ENCODE results near the gene VEGFA. TPM values are rescaled to one million over a fixed set of nuclear protein-coding genes. Genes with fewer than 3 reads are reported as not detected.
A peak's percentile ranks its signal among the peaks of the same experiment; 100 is the strongest.

VEGFA gene
- total and polyA plus RNA-seq, 5 experiments from 2014 or later: 4.5 to 5.6 TPM; not detected in 3

DNA sequence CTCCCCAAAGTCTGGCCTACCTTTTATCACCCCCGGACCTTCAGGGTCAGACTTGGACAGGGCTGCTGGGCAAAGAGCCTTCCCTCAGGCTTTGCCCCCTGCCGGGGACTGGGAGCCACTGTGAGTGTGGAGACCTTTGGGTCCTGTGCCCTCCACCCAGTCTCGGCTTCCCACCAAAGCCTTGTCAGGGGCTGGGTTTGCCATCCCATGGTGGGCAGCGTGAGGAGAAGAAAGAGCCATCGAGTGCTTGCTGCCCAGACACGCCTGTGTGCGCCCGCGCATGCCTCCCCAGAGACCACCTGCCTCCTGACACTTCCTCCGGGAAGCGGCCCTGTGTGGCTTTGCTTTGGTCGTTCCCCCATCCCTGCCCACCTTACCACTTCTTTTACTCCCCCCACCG, 10.3 kb downstream of the VEGFA start:
- Mint-ChIP-seq H3K36me3 (no peaks in the 10 kb centered on the region), H3K9me3 (no peaks in the 10 kb centered on the region), H3K27ac (no peak overlapping the region), H3K4me3 (no peak overlapping the region), H3K27me3 (peaks cover 0 to 2% (median 0%) of the 10 kb centered on the region in 5 donors), H3K4me1 (peaks cover 0 to 10% (median 2%) of the 10 kb centered on the region in 4 donors)
- DNase-seq (no peak), ATAC-seq (no peak)
- POLR2A ChIA-PET: no interaction called here

DNA sequence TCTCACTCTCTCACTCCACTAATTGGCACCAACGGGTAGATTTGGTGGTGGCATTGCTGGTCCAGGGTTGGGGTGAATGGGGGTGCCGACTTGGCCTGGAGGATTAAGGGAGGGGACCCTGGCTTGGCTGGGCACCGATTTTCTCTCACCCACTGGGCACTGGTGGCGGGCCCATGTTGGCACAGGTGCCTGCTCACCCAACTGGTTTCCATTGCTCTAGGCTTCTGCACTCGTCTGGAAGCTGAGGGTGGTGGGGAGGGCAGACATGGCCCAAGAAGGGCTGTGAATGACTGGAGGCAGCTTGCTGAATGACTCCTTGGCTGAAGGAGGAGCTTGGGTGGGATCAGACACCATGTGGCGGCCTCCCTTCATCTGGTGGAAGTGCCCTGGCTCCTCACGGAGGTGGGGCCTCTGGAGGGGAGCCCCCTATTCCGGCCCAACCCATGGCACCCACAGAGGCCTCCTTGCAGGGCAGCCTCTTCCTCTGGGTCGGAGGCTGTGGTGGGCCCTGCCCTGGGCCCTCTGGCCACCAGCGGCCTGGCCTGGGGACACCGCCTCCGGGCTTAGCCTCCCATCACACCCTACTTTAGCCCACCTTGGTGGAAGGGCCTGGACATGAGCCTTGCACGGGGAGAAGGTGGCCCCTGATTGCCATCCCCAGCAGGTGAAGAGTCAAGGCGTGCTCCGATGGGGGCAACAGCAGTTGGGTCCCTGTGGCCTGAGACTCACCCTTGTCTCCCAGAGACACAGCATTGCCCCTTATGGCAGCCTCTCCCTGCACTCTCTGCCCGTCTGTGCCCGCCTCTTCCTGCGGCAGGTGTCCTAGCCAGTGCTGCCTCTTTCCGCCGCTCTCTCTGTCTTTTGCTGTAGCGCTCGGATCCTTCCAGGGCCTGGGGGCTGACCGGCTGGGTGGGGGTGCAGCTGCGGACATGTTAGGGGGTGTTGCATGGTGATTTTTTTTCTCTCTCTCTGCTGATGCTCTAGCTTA, 11.2 kb downstream of the VEGFA start:
- DNase-seq (no peak), ATAC-seq (no peak)
- H3K27me3 Mint-ChIP-seq: no peaks in the 10 kb centered on the region
- POLR2A ChIA-PET: no interaction called here
- H3K9me3 Mint-ChIP-seq: no peaks in the 10 kb centered on the region
- peaks cover 0 to 5% (median under 1%) of the 10 kb centered on the region in 4 donors for H3K4me1 Mint-ChIP-seq
- H3K27ac Mint-ChIP-seq: no peak overlapping the region
- H3K36me3 Mint-ChIP-seq: no peaks in the 10 kb centered on the region
- H3K4me3 Mint-ChIP-seq: no peak overlapping the region

GRCh38 chr6:43781941-43782704, 12.1 kb downstream of the VEGFA start:
- Mint-ChIP-seq H3K9me3 (no peaks in the 10 kb centered on the region), H3K4me1 (peaks cover 0 to 1% (median 0%) of the 10 kb centered on the region in 4 donors), H3K36me3 (no peaks in the 10 kb centered on the region), H3K27me3 (peaks cover 0 to 2% (median 0%) of the 10 kb centered on the region in 5 donors), H3K27ac (no peak overlapping the region), H3K4me3 (no peak overlapping the region)
- ATAC-seq (no peak), DNase-seq (no peak)
- POLR2A ChIA-PET: no interaction called here

DNA sequence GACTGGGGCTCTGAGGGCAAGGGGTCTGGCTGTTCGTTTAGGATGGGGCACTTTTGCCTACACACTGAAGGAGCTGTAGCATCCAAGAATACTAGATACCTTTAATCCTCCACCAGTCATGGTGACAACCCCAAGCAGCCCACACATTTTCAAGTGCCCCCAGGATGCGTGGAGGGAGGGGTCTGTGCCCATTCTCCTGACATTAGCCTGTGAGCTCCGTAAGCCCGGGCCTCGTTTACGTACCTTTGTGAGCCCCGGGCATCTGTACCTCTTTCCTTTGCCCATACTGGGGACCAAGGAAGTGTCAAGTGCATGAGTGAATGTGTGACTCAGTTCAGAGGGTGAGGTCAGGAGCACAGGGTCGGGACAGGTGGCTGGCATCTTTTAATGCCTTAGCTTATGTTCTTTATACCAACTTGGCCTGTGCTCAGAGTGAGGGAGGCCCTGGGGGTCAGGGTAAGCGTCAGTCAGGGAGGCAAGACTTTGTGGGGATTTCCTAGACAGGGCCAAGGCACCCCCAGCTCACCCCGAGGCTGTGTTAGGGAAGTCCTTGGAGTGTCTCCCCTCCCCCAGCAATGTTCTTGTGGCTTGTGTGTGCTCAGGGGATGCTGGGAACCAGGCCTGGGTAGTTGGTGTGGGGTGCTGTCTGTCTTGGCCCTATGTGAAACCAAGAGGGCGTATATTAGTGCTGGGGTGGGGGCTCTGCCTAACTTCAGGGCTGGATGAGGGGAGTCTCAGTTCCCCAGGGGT, 12.9 kb downstream of the VEGFA start:
- H3K27ac Mint-ChIP-seq: peak overlapping the region in 1 of 10 donors; percentile 91
- no peak for ATAC-seq

DNA sequence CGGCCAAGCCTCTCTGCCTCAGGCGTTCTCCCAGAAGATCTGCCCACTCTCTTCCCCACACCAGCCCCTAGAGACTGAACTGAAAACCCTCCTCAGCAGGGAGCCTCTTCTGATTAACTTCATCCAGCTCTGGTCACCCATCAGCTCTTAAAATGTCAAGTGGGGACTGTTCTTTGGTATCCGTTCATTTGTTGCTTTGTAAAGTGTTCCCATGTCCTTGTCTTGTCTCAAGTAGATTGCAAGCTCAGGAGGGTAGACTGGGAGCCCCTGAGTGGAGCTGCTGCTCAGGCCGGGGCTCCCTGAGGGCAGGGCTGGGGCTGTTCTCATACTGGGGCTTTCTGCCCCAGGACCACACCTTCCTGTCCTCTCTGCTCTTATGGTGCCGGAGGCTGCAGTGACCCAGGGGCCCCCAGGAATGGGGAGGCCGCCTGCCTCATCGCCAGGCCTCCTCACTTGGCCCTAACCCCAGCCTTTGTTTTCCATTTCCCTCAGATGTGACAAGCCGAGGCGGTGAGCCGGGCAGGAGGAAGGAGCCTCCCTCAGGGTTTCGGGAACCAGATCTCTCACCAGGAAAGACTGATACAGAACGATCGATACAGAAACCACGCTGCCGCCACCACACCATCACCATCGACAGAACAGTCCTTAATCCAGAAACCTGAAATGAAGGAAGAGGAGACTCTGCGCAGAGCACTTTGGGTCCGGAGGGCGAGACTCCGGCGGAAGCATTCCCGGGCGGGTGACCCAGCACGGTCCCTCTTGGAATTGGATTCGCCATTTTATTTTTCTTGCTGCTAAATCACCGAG, 14.2 kb downstream of the VEGFA start:
- no peaks in the 10 kb centered on the region for H3K36me3 Mint-ChIP-seq

More for the DNA sequence above, 12.9 kb downstream of the VEGFA start:
- Mint-ChIP-seq H3K36me3 (no peaks in the 10 kb centered on the region), H3K9me3 (no peaks in the 10 kb centered on the region), H3K27me3 (peaks cover 0 to 2% (median 0%) of the 10 kb centered on the region in 5 donors), H3K4me1 (peaks cover 0 to 1% (median 0%) of the 10 kb centered on the region in 4 donors), H3K4me3 (no peak overlapping the region)
- POLR2A ChIA-PET: no interaction called here
- no peak for DNase-seq

DNA sequence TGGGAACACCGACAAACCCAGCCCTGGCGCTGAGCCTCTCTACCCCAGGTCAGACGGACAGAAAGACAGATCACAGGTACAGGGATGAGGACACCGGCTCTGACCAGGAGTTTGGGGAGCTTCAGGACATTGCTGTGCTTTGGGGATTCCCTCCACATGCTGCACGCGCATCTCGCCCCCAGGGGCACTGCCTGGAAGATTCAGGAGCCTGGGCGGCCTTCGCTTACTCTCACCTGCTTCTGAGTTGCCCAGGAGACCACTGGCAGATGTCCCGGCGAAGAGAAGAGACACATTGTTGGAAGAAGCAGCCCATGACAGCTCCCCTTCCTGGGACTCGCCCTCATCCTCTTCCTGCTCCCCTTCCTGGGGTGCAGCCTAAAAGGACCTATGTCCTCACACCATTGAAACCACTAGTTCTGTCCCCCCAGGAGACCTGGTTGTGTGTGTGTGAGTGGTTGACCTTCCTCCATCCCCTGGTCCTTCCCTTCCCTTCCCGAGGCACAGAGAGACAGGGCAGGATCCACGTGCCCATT, 15.3 kb downstream of the VEGFA start:
- no peak overlapping the region for H3K4me3 Mint-ChIP-seq
- peaks cover 0 to 2% (median 0%) of the 10 kb centered on the region in 5 donors for H3K27me3 Mint-ChIP-seq
- no peak for DNase-seq
- peaks cover 0 to 1% (median 0%) of the 10 kb centered on the region in 4 donors for H3K4me1 Mint-ChIP-seq
- no peak for ATAC-seq
- no peaks in the 10 kb centered on the region for H3K9me3 Mint-ChIP-seq
- no peak overlapping the region for H3K27ac Mint-ChIP-seq
- POLR2A ChIA-PET: no interaction called here
- H3K36me3 Mint-ChIP-seq: no peaks in the 10 kb centered on the region

More for the DNA sequence above, 14.2 kb downstream of the VEGFA start:
- Mint-ChIP-seq H3K4me3 (no peak overlapping the region), H3K27me3 (peaks cover 0 to 2% (median 0%) of the 10 kb centered on the region in 5 donors), H3K4me1 (peaks cover 0 to 1% (median 0%) of the 10 kb centered on the region in 4 donors), H3K9me3 (no peaks in the 10 kb centered on the region), H3K27ac (peak overlapping the region in 1 of 10 donors; percentile 79)
- DNase-seq: no peak
- POLR2A ChIA-PET: no interaction called here
- ATAC-seq: no peak

GRCh38 chr6:43785904-43786303, 15.9 kb downstream of the VEGFA start:
- Mint-ChIP-seq H3K27ac (no peak overlapping the region), H3K9me3 (no peaks in the 10 kb centered on the region), H3K36me3 (no peaks in the 10 kb centered on the region), H3K4me3 (no peak overlapping the region), H3K4me1 (peaks cover 0 to 1% (median 0%) of the 10 kb centered on the region in 4 donors), H3K27me3 (peaks cover 0 to 2% (median 0%) of the 10 kb centered on the region in 5 donors)
- DNase-seq (no peak), ATAC-seq (no peak)
- POLR2A ChIA-PET: no interaction called here

GRCh38 chr6:43786664-43787329, 16.8 kb downstream of the VEGFA start:
- POLR2A ChIA-PET: no interaction called here
- no peak for DNase-seq
- no peaks in the 10 kb centered on the region for H3K36me3 Mint-ChIP-seq
- no peaks in the 10 kb centered on the region for H3K9me3 Mint-ChIP-seq
- peaks cover 0 to 2% (median 0%) of the 10 kb centered on the region in 5 donors for H3K27me3 Mint-ChIP-seq
- no peak overlapping the region for H3K27ac Mint-ChIP-seq
- no peak overlapping the region for H3K4me3 Mint-ChIP-seq
- no peak for ATAC-seq
- peaks cover 0 to 1% (median 0%) of the 10 kb centered on the region in 4 donors for H3K4me1 Mint-ChIP-seq

DNA sequence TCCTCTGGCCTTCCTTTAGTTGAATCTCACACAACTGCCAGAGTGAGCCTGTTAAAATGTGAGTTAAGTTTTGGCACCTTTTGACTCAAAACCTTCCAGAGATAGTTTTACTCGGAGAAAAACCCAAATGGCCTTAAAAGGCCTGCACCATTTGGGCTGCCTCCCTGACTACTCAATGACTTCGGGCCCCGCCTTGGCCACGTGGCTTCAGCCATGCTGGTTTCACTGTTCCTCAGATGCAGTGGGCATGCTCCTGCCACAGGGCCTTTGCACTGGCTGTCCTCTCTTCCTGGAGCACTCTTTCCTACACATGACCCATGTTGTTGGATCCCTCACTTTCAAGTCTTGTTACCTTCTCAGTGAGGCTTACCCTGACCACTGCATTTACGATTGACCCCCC, 18.3 kb downstream of the VEGFA start:
- Mint-ChIP-seq H3K9me3 (no peaks in the 10 kb centered on the region), H3K27ac (no peak overlapping the region), H3K36me3 (no peaks in the 10 kb centered on the region), H3K4me1 (peaks cover 0 to 1% (median 0%) of the 10 kb centered on the region in 4 donors), H3K4me3 (no peak overlapping the region), H3K27me3 (peaks cover 0 to 2% (median 0%) of the 10 kb centered on the region in 5 donors)
- ATAC-seq (no peak), DNase-seq (no peak)
- POLR2A ChIA-PET: no interaction called here

DNA sequence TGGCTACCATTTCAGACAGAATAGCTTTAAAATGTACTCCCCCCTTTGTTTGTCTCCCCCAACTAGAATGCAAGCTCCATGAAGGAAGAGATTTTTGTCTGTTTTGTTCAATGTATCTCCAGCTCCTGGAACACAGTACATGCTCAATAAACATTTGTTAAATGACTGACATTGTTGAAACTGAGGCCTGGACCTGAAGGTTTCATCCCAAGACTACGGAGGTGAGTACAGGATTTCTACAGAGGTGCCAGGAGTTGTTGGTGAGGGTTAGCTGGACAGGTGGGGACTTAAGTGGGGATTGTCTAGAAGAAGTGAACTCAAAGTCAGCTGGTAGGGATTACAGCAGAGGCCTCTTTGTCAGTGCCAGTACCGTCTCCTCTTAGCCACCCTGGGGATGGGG, 19.4 kb downstream of the VEGFA start:
- ATAC-seq (no peak), DNase-seq (no peak)
- peaks cover 0 to 2% (median 0%) of the 10 kb centered on the region in 5 donors for H3K27me3 Mint-ChIP-seq
- no peaks in the 10 kb centered on the region for H3K36me3 Mint-ChIP-seq
- POLR2A ChIA-PET: no interaction called here
- no peak overlapping the region for H3K4me3 Mint-ChIP-seq
- no peak overlapping the region for H3K27ac Mint-ChIP-seq
- H3K9me3 Mint-ChIP-seq: no peaks in the 10 kb centered on the region
- no peaks in the 10 kb centered on the region for H3K4me1 Mint-ChIP-seq

DNA sequence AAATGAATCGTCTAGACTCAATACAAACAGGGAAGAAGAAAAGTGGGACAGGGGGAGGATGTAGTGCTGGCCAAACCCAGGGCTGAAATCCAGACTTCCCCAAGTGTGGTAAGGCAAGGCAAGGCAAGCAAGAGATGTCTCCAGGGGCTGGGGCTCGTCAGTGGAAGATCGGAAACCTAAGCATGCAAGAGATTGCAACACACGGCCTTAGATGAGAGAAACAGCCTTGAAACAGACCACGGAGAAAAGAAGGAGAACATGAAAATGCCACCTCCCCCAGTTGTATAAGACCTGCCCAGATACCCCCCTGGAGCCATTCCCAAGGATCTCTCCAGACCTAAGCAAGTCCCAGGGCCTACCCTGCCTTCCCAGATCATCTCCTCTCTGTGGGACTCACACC, 20.0 kb downstream of the VEGFA start:
- Mint-ChIP-seq H3K36me3 (no peaks in the 10 kb centered on the region), H3K4me1 (no peaks in the 10 kb centered on the region), H3K4me3 (no peak overlapping the region), H3K27ac (no peak overlapping the region), H3K27me3 (peaks cover 0 to 2% (median 0%) of the 10 kb centered on the region in 5 donors), H3K9me3 (no peaks in the 10 kb centered on the region)
- ATAC-seq: no peak
- POLR2A ChIA-PET: no interaction called here
- DNase-seq: no peak

Data from naive thymus-derived CD8-positive, alpha-beta T cell (primary cell).